Peyer's patch (tissue), 4 donors: Measurements from ENCODE around the gene TGIF2. TPM values are rescaled to one million over a fixed set of nuclear protein-coding genes. Genes with fewer than 3 reads are reported as not detected.

ENCODE experiments used
- DNase-seq, 3 donors: peaks; one replicate each; pipeline ENCODE4 v3.0.0-alpha.2; 2017 to 2019
- H3K27ac ChIP-seq, 4 donors: fragments of 200-600 bp; sonication (generic); one replicate each; pipeline ENCODE4 v1.5.1; 2016 to 2019
- H3K27me3 ChIP-seq, 2 donors: fragments of 200-600 bp; sonication (generic); one replicate each; pipeline ENCODE4 v1.5.1; 2019
- H3K36me3 ChIP-seq, 3 donors: fragments of 200-600 bp; sonication (generic); one replicate each; pipeline ENCODE4 v1.5.1; 2016 to 2019
- H3K4me1 ChIP-seq, 4 donors: fragments of 200-600 bp; sonication (generic); one replicate each; pipeline ENCODE4 v1.5.1; 2016 to 2019
- H3K4me3 ChIP-seq, 4 donors: fragments of 200-600 bp; sonication (generic); 1 replicate in 3 of 4; 2 replicates in 1 of 4; pipeline ENCODE4 v1.5.1; 2016 to 2019; ENCODE audit warnings: mild to moderate bottlenecking in 1 of 4
- H3K9me3 ChIP-seq, 4 donors: fragments of 200-600 bp; sonication (generic); one replicate each; pipeline ENCODE4 v1.5.1; 2016 to 2019; ENCODE audit warnings: mild to moderate bottlenecking in 1 of 4
- CTCF ChIP-seq, 6 experiments: fragments of 450-650 bp in 4 of 6; fragments of 200-600 bp in 2 of 6; sonication (generic) in 1 of 6; IDR thresholded peaks; one replicate each; pipeline ENCODE4 v1.5.1; 2017 to 2019; ENCODE audit warnings: antibody characterized with exemption in 6 of 6, mild to moderate bottlenecking in 3 of 6, moderate library complexity in 1 of 6
- POLR2A ChIP-seq, 2 donors: fragments of 450-650 bp; IDR thresholded peaks; one replicate each; pipeline ENCODE4 v1.5.1; 2017; ENCODE audit warnings: antibody characterized with exemption in 2 of 2, mild to moderate bottlenecking in 2 of 2, moderate library complexity in 2 of 2
- total RNA-seq, 4 donors: library from RNA; depleted of rRNA; stranded (reverse); fragments of >200 nt; gene quantifications; one replicate each; pipeline ENCODE4 v1.1.0, GENCODE V29; 2016

TGIF2 gene
- total RNA-seq, 4 donors from 2014 or later = 2.6 to 8.4 (median 4.5) TPM

- H3K4me3 ChIP-seq = no peak overlapping the region
- TF ChIP-seq CTCF (IDR thresholded peaks at IDR 0.05) = no peak
- no peak for TF ChIP-seq POLR2A (IDR thresholded peaks at IDR 0.05)
- no peak overlapping the region for H3K27ac ChIP-seq
- DNase-seq = no peak
- no peaks in the 10 kb centered on the region for H3K36me3 ChIP-seq
- H3K4me1 ChIP-seq = peaks cover 0 to 15% (median 3%) of the 10 kb centered on the region in 4 donors
- H3K9me3 ChIP-seq = peaks cover 0 to 4% (median 0%) of the 10 kb centered on the region in 4 donors
- H3K27me3 ChIP-seq = no peaks in the 10 kb centered on the region
Observed at GRCh38 chr20:36569847-36570429, 3.5 kb upstream of the TGIF2 start.

- TF ChIP-seq CTCF (IDR thresholded peaks at IDR 0.05) = no peak
- TF ChIP-seq POLR2A (IDR thresholded peaks at IDR 0.05) = no peak
- no peak overlapping the region for H3K4me3 ChIP-seq
- no peak for DNase-seq
- H3K9me3 ChIP-seq = peaks cover 0 to 4% (median 0%) of the 10 kb centered on the region in 4 donors
- peaks cover 0 to 30% (median 5%) of the 10 kb centered on the region in 4 donors for H3K4me1 ChIP-seq
- H3K27me3 ChIP-seq = no peaks in the 10 kb centered on the region
- no peaks in the 10 kb centered on the region for H3K36me3 ChIP-seq
- H3K27ac ChIP-seq = peak overlapping the region; percentile 88 to 99 (median 96)
Observed at GRCh38 chr20:36571564-36572504, 1.6 kb upstream of the TGIF2 start.

GRCh38 chr20:36572701-36573102, 695 bp upstream of the TGIF2 start:
- peak in 2 of 3 donors; percentile 39 to 67 for DNase-seq

GRCh38 chr20:36573798-36574365, 485 bp downstream of the TGIF2 start:
- Histone ChIP-seq H3K4me3 (peak overlapping the region; percentile 65 to 94 (median 88)), H3K9me3 (peaks cover 0 to 4% (median 0%) of the 10 kb centered on the region in 4 donors), H3K27me3 (no peaks in the 10 kb centered on the region), H3K36me3 (peaks cover 0 to 4% (median 0%) of the 10 kb centered on the region in 3 donors), H3K4me1 (peaks cover 0 to 30% (median 5%) of the 10 kb centered on the region in 4 donors), H3K27ac (peak overlapping the region; percentile 88 to 99 (median 96))
- DNase-seq = peak; percentile 57 to 74 (median 59)
- TF ChIP-seq POLR2A (IDR thresholded peaks at IDR 0.05) (no peak), CTCF (IDR thresholded peaks at IDR 0.05) (peak in 1 of 6 experiments; percentile 8)

More at GRCh38 chr20:36572701-36573102, 695 bp upstream of the TGIF2 start:
- Histone ChIP-seq H3K4me1 (peaks cover 0 to 30% (median 5%) of the 10 kb centered on the region in 4 donors), H3K9me3 (peaks cover 0 to 4% (median 0%) of the 10 kb centered on the region in 4 donors), H3K27me3 (no peaks in the 10 kb centered on the region), H3K27ac (peak overlapping the region; percentile 88 to 99 (median 96)), H3K36me3 (no peaks in the 10 kb centered on the region), H3K4me3 (peak overlapping the region; percentile 65 to 94 (median 88))
- TF ChIP-seq POLR2A (IDR thresholded peaks at IDR 0.05) = no peak
- no peak for TF ChIP-seq CTCF (IDR thresholded peaks at IDR 0.05)

DNA sequence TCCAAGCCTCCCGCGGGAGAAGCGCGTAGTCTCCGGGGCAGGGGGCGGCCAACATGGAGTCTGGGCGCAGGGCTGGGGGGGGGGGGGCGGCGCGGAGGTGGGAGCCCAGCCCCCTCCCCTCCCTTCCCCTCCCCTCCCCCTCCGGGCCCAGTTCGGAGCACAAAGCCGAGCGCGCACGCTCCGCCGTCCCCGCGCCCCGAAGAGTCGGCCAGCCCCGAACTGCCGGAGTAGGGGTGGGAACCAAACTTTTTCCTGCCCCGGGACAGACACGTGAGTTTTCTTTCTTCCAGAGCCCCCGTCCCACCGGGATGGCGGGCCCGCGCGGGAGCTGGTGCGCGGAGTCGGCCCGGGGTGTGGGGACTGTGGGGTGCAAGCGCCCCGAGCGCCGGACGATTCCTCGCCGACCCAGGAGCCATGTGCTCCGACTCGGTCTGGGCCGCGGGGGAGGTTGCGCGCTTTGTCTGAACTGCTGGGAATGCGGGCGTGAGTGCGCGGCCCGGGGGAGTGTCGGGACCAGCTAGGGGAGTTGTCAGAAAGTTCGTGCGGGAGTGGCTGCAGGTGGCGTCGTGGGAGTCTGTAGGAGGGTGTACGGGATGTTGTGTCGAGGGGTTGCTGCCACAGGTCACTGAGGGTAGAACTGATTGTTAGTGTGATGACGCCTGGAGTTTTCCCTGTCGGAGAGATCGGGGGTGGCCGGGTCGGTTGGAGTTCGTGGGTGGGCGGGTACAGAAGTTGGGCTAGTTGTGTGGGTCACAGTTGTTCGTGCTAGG, 1.2 kb downstream of the TGIF2 start:
- Histone ChIP-seq H3K36me3 (peaks cover 0 to 10% (median 0%) of the 10 kb centered on the region in 3 donors), H3K4me3 (peak overlapping the region; percentile 65 to 94 (median 88)), H3K27ac (peak overlapping the region; percentile 88 to 99 (median 96)), H3K9me3 (peaks cover 0 to 4% (median 0%) of the 10 kb centered on the region in 4 donors), H3K27me3 (no peaks in the 10 kb centered on the region), H3K4me1 (peaks cover 0 to 30% (median 5%) of the 10 kb centered on the region in 4 donors)
- peak; percentile 65 to 73 (median 69) for DNase-seq
- no peak for TF ChIP-seq POLR2A (IDR thresholded peaks at IDR 0.05)
- TF ChIP-seq CTCF (IDR thresholded peaks at IDR 0.05) = no peak
